Thyroid gland (tissue), 4 donors: Measurements from ENCODE around the gene TPPP2. TPM values are rescaled to one million over a fixed set of nuclear protein-coding genes. Genes with fewer than 3 reads are reported as not detected.

Experiments
- DNase-seq, 2 donors: peaks; one replicate each; pipeline ENCODE4 v3.0.0-alpha.2; 2019
- H3K27ac ChIP-seq, 3 donors: fragments of 200-600 bp; sonication (generic); 1 replicate in 2 of 3; 2 replicates in 1 of 3; pipeline ENCODE4 v1.5.1; 2016 to 2019; ENCODE audit warnings: mild to moderate bottlenecking in 1 of 3, moderate library complexity in 1 of 3
- H3K27me3 ChIP-seq: fragments of 200-600 bp; sonication (generic); one replicate; pipeline ENCODE4 v1.5.1; 2019
- H3K36me3 ChIP-seq, 2 donors: fragments of 200-600 bp; sonication (generic); one replicate each; pipeline ENCODE4 v1.5.1; 2016 to 2019
- H3K4me1 ChIP-seq, 2 donors: fragments of 200-600 bp; sonication (generic); one replicate each; pipeline ENCODE4 v1.5.1; 2017 to 2019
- H3K4me3 ChIP-seq, 3 donors: fragments of 200-600 bp; sonication (generic); replicated peaks in 1 of 3; 1 replicate in 2 of 3; 2 replicates in 1 of 3; pipeline ENCODE4 v1.5.1; 2016; ENCODE audit warnings: mild to moderate bottlenecking in 1 of 3
- H3K9me3 ChIP-seq: fragments of 200-600 bp; sonication (generic); one replicate; pipeline ENCODE4 v1.5.1; 2017
- CTCF ChIP-seq, 6 experiments: fragments of 200-600 bp in 3 of 6; fragments of 450-650 bp in 3 of 6; sonication (generic) in 3 of 6; IDR thresholded peaks; one replicate each; pipeline ENCODE4 v1.5.1; 2016 to 2019; ENCODE audit warnings: antibody characterized with exemption in 6 of 6, mild to moderate bottlenecking in 2 of 6, inconsistent platforms in 1 of 6, moderate library complexity in 1 of 6
- POLR2A ChIP-seq, 2 donors: fragments of 450-650 bp; IDR thresholded peaks; one replicate each; pipeline ENCODE4 v1.6.1; 2017; ENCODE audit warnings: antibody characterized with exemption in 2 of 2, mild to moderate bottlenecking in 2 of 2, moderate library complexity in 1 of 2
- WGBS, 2 donors: methylation state at CpG; one replicate each; pipeline ENCODE4 v1.1.5; 2017; 5-methylcytosine and 5-hydroxymethylcytosine counted together
- intact Hi-C: fragments of 100-400 bp; cut with DNase I; formaldehyde crosslinking; loops from one replicate; pipeline ENCODE4 v1.15.1; 2023
- microRNA-seq: library from miRNA; unstranded; fragments of <30 nt; microRNA quantifications from one replicate; pipeline ENCODE4, GENCODE V29; 2016
- total RNA-seq, 4 donors: library from RNA; depleted of rRNA; stranded (reverse); fragments of >200 nt; gene quantifications; one replicate each; pipeline ENCODE4 v1.2.3, GENCODE V29; 2016

Gene TPPP2
- total RNA-seq, 4 donors from 2014 or later: not detected

GRCh38 chr14:21078726-21079125 lies 48.7 kb downstream of the TPPP2 start:
- no peak for DNase-seq
- H3K36me3 ChIP-seq: peaks cover 57 to 65% of the 10 kb centered on the region in 2 donors
- H3K27ac ChIP-seq: no peak overlapping the region
- 86 to 94% methylated on average over 9 to 10 of the region's 10 CpGs for WGBS, 2 donors
- peaks cover 16 to 22% of the 10 kb centered on the region in 2 donors for H3K4me1 ChIP-seq
- intact Hi-C loops: no loop called here
- H3K27me3 ChIP-seq: no peaks in the 10 kb centered on the region
- H3K9me3 ChIP-seq: no peaks in the 10 kb centered on the region
- TF ChIP-seq POLR2A (IDR thresholded peaks at IDR 0.05): no peak
- TF ChIP-seq CTCF (IDR thresholded peaks at IDR 0.05): no peak
- H3K4me3 ChIP-seq: no peak overlapping the region

- no peak for DNase-seq
- Histone ChIP-seq H3K27me3 (no peaks in the 10 kb centered on the region), H3K27ac (no peak overlapping the region), H3K4me1 (peaks cover 0 to 13% of the 10 kb centered on the region in 2 donors), H3K4me3 (no peak overlapping the region), H3K36me3 (peaks cover 54 to 58% of the 10 kb centered on the region in 2 donors), H3K9me3 (no peaks in the 10 kb centered on the region)
- WGBS, 2 donors: 89 to 93% methylated on average over 8 to 16 of the region's 30 CpGs
- TF ChIP-seq CTCF (IDR thresholded peaks at IDR 0.05) (no peak), POLR2A (IDR thresholded peaks at IDR 0.05) (no peak)
- intact Hi-C loops: no loop called here
These were observed 51.6 kb downstream of the TPPP2 start for GRCh38 chr14:21081521-21082142.

Small RNA genes within 50 kb of the gene (microRNA-seq; reads per million reads assigned to microRNA genes)
- not detected for gene MIR6717

Other genes starting within 250 kb of the TPPP2 start
- 10 to 100 TPM in 1 of 4 donors, 1 to 10 TPM in 3; 1.8 to 13.2 (median 6.2) TPM for gene RNASE6, start 248.9 kb upstream of the TPPP2 start, total RNA-seq
- gene RNASE1, start 227.4 kb upstream of the TPPP2 start, total RNA-seq: 100 to 1,000 TPM in 2 of 4 donors, 10 to 100 TPM in 2; 69.0 to 208 (median 133) TPM
- gene RNASE3, start 138.8 kb upstream of the TPPP2 start, total RNA-seq: not detected
- not detected for gene RNASE2, start 74.7 kb upstream of the TPPP2 start, total RNA-seq
- 100 to 1,000 TPM in 2 of 4 donors, 10 to 100 TPM in 2; 82.8 to 164 (median 114) TPM for gene METTL17, start 40.2 kb upstream of the TPPP2 start, total RNA-seq
- gene SLC39A2, start 30.9 kb upstream of the TPPP2 start, total RNA-seq: not detected
- gene NDRG2, start 5.2 kb upstream of the TPPP2 start, total RNA-seq: 100 to 1,000 TPM; 152 to 212 (median 183) TPM
- not detected for gene RNASE13, start 4.6 kb downstream of the TPPP2 start, total RNA-seq
- gene RNASE7, start 12.1 kb downstream of the TPPP2 start, total RNA-seq: not detected
- gene RNASE8, start 27.6 kb downstream of the TPPP2 start, total RNA-seq: not detected
- gene ARHGEF40, start 40.1 kb downstream of the TPPP2 start, total RNA-seq: 10 to 100 TPM; 28.1 to 44.8 (median 43.4) TPM
- gene ZNF219, start 68.4 kb downstream of the TPPP2 start, total RNA-seq: 10 to 100 TPM; 53.6 to 82.7 (median 67.3) TPM
- gene TMEM253, start 70.8 kb downstream of the TPPP2 start, total RNA-seq: 1 to 10 TPM in 2 of 4 donors, under 1 TPM in 1, not detected in 1; 0.81 to 3.1 (median 2.8) TPM
- gene OR5AU1, start 125.8 kb downstream of the TPPP2 start, total RNA-seq: not detected
- 100 to 1,000 TPM; 380 to 454 (median 419) TPM for gene HNRNPC, start 239.2 kb downstream of the TPPP2 start, total RNA-seq
- not detected for gene RPGRIP1, start 249.9 kb downstream of the TPPP2 start, total RNA-seq